Measurements from ENCODE around the gene TAGAP.

DNA sequence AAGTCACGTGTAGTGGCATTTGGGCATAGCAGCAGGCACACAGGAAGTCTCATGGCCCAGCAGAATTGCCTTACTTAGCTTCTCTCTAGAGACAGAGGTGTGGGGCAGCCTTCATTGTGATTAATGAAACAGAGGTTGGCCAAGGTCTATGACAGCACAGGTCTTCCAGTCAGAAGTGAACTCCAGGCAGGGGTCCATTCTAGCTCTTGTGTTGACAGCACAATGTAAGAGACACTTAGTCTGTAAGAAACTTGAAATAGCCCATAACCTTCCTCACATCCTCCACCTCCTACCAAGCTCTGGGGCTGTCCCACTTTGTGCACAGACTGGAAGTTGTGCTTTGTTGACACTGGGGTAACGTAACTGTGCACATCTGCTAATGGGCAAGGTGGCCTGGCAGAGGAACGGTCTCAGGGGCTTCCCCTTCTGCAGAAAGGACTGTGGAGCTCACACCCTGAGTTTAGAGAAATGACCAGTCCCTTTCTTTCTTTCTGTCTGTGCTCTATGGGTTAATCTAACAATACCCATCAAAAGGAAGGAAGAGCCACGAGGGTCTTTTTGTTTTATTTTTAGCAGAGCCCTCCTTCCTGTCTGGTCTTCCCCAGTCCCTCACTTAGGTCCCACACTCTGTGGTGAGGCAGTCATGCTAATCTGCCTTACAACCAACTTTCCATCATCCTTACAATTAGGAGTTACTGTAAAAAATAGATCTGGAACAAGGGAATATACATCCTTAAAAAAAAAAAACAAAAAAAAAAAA is 35.6 kb upstream of the TAGAP start:
- TF ChIP-seq POLR2AphosphoS5 (IDR thresholded peaks at IDR 0.05; ENCODE audit: low read depth, low read length): no peak
- TF ChIP-seq, protein P1, sequence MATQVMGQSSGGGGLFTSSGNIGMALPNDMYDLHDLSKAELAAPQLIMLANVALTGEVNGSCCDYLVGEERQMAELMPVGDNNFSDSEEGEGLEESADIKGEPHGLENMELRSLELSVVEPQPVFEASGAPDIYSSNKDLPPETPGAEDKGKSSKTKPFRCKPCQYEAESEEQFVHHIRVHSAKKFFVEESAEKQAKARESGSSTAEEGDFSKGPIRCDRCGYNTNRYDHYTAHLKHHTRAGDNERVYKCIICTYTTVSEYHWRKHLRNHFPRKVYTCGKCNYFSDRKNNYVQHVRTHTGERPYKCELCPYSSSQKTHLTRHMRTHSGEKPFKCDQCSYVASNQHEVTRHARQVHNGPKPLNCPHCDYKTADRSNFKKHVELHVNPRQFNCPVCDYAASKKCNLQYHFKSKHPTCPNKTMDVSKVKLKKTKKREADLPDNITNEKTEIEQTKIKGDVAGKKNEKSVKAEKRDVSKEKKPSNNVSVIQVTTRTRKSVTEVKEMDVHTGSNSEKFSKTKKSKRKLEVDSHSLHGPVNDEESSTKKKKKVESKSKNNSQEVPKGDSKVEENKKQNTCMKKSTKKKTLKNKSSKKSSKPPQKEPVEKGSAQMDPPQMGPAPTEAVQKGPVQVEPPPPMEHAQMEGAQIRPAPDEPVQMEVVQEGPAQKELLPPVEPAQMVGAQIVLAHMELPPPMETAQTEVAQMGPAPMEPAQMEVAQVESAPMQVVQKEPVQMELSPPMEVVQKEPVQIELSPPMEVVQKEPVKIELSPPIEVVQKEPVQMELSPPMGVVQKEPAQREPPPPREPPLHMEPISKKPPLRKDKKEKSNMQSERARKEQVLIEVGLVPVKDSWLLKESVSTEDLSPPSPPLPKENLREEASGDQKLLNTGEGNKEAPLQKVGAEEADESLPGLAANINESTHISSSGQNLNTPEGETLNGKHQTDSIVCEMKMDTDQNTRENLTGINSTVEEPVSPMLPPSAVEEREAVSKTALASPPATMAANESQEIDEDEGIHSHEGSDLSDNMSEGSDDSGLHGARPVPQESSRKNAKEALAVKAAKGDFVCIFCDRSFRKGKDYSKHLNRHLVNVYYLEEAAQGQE (IDR thresholded peaks at IDR 0.05; ENCODE audit: insufficient read depth in 1 of 2, low read depth in 2 of 2, low read length in 1 of 2): no peak
- TF ChIP-seq, protein P2, sequence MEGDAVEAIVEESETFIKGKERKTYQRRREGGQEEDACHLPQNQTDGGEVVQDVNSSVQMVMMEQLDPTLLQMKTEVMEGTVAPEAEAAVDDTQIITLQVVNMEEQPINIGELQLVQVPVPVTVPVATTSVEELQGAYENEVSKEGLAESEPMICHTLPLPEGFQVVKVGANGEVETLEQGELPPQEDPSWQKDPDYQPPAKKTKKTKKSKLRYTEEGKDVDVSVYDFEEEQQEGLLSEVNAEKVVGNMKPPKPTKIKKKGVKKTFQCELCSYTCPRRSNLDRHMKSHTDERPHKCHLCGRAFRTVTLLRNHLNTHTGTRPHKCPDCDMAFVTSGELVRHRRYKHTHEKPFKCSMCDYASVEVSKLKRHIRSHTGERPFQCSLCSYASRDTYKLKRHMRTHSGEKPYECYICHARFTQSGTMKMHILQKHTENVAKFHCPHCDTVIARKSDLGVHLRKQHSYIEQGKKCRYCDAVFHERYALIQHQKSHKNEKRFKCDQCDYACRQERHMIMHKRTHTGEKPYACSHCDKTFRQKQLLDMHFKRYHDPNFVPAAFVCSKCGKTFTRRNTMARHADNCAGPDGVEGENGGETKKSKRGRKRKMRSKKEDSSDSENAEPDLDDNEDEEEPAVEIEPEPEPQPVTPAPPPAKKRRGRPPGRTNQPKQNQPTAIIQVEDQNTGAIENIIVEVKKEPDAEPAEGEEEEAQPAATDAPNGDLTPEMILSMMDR (IDR thresholded peaks at IDR 0.05): no peak
